DMS53 (cell line): ENCODE results near the gene RAB11FIP4.

Experiments
- DNase-seq: peaks from one replicate; lab custom pipeline; 2025; lab: John Stamatoyannopoulos, UW

The RAB11FIP4 gene

GRCh38 chr17:31549525-31550388 is 158.3 kb downstream of the RAB11FIP4 start:
- DNase-seq, result peak; percentile 90

GRCh38 chr17:31550389-31551056 is 159.0 kb downstream of the RAB11FIP4 start:
- DNase-seq, result no peak

GRCh38 chr17:31552568-31552967 is 161.1 kb downstream of the RAB11FIP4 start:
- no peak for DNase-seq

- no peak for DNase-seq
Observed at GRCh38 chr17:31553506-31553905, 162.0 kb downstream of the RAB11FIP4 start.

- DNase-seq, result no peak
Observed at GRCh38 chr17:31554930-31555329, 163.5 kb downstream of the RAB11FIP4 start.

GRCh38 chr17:31556969-31557645 is 165.6 kb downstream of the RAB11FIP4 start:
- DNase-seq, result no peak

- DNase-seq, result peak; percentile 88
Observed at GRCh38 chr17:31558748-31559583, 167.5 kb downstream of the RAB11FIP4 start.

- DNase-seq, result peak; percentile 59
Observed at GRCh38 chr17:31559584-31560501, 168.4 kb downstream of the RAB11FIP4 start.

- DNase-seq, result no peak
Observed at GRCh38 chr17:31560616-31561235, 169.3 kb downstream of the RAB11FIP4 start.

GRCh38 chr17:31561469-31562375 is 170.2 kb downstream of the RAB11FIP4 start:
- DNase-seq, result no peak

- DNase-seq, result no peak
Observed at GRCh38 chr17:31562376-31562840, 170.9 kb downstream of the RAB11FIP4 start.

- DNase-seq, result no peak
Observed at GRCh38 chr17:31564291-31564690, 172.8 kb downstream of the RAB11FIP4 start.

- DNase-seq, result no peak
Observed at GRCh38 chr17:31564883-31565301, 173.4 kb downstream of the RAB11FIP4 start.

GRCh38 chr17:31565652-31566051 is 174.2 kb downstream of the RAB11FIP4 start:
- no peak for DNase-seq

GRCh38 chr17:31566247-31566991 is 174.9 kb downstream of the RAB11FIP4 start:
- no peak for DNase-seq

GRCh38 chr17:31566992-31567373 is 175.5 kb downstream of the RAB11FIP4 start:
- DNase-seq, result no peak

GRCh38 chr17:31568121-31568520 is 176.6 kb downstream of the RAB11FIP4 start:
- DNase-seq, result no peak

- no peak for DNase-seq
Observed at GRCh38 chr17:31568539-31568938, 177.1 kb downstream of the RAB11FIP4 start.
